Measurements from ENCODE around the gene KLHDC10.

DNA sequence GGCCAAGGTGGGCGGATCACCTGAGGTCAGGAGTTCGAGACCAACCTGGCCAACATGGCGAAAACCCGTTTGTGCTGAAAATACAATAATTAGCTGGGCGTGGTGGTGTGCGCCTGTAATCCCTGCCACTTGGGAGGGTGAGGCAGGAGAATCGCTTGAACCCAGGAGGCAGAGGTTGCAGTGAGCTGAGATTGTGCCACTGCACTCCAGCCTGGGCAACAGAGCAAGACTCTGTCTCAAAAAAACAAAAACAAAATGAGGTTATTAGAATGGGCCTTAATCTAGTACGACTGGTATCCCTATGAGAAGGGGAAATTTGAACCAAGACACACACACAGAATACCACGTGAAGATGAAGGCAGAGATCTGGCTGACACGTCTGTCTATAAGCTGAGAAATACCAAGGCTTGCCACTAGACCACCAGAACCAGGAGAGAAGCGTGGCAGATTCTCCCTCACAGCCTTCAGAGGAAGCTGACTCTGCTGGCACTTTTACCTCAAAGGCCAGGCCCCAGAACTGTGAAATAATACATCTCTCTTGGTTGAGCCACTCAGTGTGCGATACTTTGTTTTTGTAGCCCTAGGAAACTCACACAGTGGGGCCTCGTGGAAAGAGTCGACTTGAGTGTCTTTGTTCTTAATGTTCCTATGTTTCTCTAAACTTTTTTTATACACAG is 75.2 kb downstream of the KLHDC10 start:
- TF ChIP-seq SPI1 (IDR thresholded peaks at IDR 0.05; ENCODE audit: low read depth, low read length): no peak
- TF ChIP-seq POLR2A (IDR thresholded peaks at IDR 0.05; ENCODE audit: low read depth, low read length): no peak
- no peak for TF ChIP-seq POLR2AphosphoS5 (IDR thresholded peaks at IDR 0.05; ENCODE audit: low read depth, low read length)
- no peak for TF ChIP-seq TAF1 (IDR thresholded peaks at IDR 0.05; ENCODE audit: low read depth, low read length)

Measured in GM12891 (cell line).